DOHH2 (cell line): ENCODE measurements around the gene PI3.

Experiments used
- H3F3A ChIP-seq: fragments of 200-600 bp; sonication (generic), shearing (Covaris generic); 2 replicates; pipeline ENCODE4 v1.6.0; 2016; ENCODE audit warnings: antibody characterized with exemption, mild to moderate bottlenecking; ENCODE audit not compliant: control insufficient read depth, insufficient read depth
- H3K27ac ChIP-seq: fragments of 200-600 bp; sonication (generic); 2 replicates; pipeline ENCODE4 v1.5.1; 2014; ENCODE audit warnings: low read depth, mild to moderate bottlenecking, low read length, moderate library complexity
- H3K27me3 ChIP-seq: fragments of 200-600 bp; sonication (generic); 2 replicates; pipeline ENCODE4 v1.6.1; 2014; ENCODE audit warnings: mild to moderate bottlenecking, low read length, mixed read lengths; ENCODE audit not compliant: control insufficient read depth
- H3K36me3 ChIP-seq: fragments of 200-600 bp; sonication (generic); 2 replicates; pipeline ENCODE4 v1.6.1; 2014; ENCODE audit warnings: mild to moderate bottlenecking, low read length, moderate library complexity, mixed read lengths; ENCODE audit not compliant: control insufficient read depth
- H3K4me1 ChIP-seq: fragments of 200-600 bp; sonication (generic); 2 replicates; pipeline ENCODE4 v1.6.1; 2014; ENCODE audit warnings: mild to moderate bottlenecking, low read length, mixed read lengths; ENCODE audit not compliant: control insufficient read depth
- H3K4me2 ChIP-seq: fragments of 200-600 bp; sonication (generic); 2 replicates; pipeline ENCODE4 v1.6.0; 2014; ENCODE audit warnings: mild to moderate bottlenecking, low read length, moderate library complexity
- H3K4me3 ChIP-seq: fragments of 200-600 bp; sonication (generic); 2 replicates; pipeline ENCODE4 v1.5.1; 2014; ENCODE audit warnings: mild to moderate bottlenecking, low read length, mixed read lengths
- H3K79me2 ChIP-seq: fragments of 200-600 bp; sonication (generic); 2 replicates; pipeline ENCODE4 v1.6.1; 2014; ENCODE audit warnings: mild to moderate bottlenecking, low read length, mixed read lengths; ENCODE audit not compliant: control insufficient read depth
- H3K9me2 ChIP-seq: fragments of 200-600 bp; sonication (generic); replicated peaks from 2 replicates; pipeline ENCODE4 v1.6.1; 2014; ENCODE audit warnings: mild to moderate bottlenecking, low read length, mixed read lengths; ENCODE audit not compliant: control insufficient read depth
- H3K9me3 ChIP-seq: fragments of 200-600 bp; sonication (generic); 2 replicates; pipeline ENCODE4 v1.6.1; 2014; ENCODE audit warnings: antibody characterized with exemption, low read length, mixed read lengths; ENCODE audit not compliant: control insufficient read depth, insufficient read depth
- H4K20me1 ChIP-seq: fragments of 200-600 bp; sonication (generic); 2 replicates; pipeline ENCODE4 v1.6.0; 2014; ENCODE audit warnings: low read depth, mild to moderate bottlenecking, antibody characterized with exemption, low read length, moderate library complexity; ENCODE audit not compliant: control insufficient read depth, insufficient read depth
- EZH2phosphoT487 ChIP-seq: fragments of 200-600 bp; sonication (generic); IDR thresholded peaks from 2 replicates; pipeline ENCODE4 v1.6.1; 2017; ENCODE audit warnings: borderline replicate concordance, mild to moderate bottlenecking, antibody characterized with exemption, low read length, moderate library complexity, mixed read lengths
- TF ChIP-seq, protein P1 (sequence below): fragments of 200-600 bp; sonication (generic); IDR thresholded peaks from one replicate; pipeline ENCODE4 v1.5.1; 2014; ENCODE audit warnings: antibody characterized with exemption, mild to moderate bottlenecking, low read depth, low read length; ENCODE audit not compliant: poor library complexity, severe bottlenecking

Gene PI3

DNA sequence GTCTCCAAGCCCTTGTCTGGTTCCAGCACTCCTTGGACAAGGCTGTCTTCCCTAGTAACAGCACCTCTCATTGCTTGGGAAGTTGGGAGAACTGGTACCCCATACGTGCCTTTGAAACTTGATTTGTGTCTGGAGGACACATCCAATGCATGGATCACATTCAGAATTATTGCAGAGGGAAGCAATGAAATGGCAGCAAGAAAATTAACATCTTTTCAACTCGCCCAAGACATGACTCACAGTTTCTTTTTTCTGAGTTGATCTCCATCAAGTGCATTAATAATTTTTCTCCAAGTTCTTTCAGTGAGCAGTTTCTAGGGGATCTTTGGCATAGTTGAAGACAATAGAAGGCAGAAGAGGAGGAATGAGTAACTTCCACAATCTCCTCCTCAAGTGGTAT lies 22.3 kb upstream of the PI3 start:
- H3K79me2 ChIP-seq: no peaks in the 10 kb centered on the region
- H3K27me3 ChIP-seq: peaks cover 5% of the 10 kb centered on the region; the same call in 1 of the 2 replicates
- no peak for TF ChIP-seq EZH2phosphoT487
- TF ChIP-seq, protein P1, sequence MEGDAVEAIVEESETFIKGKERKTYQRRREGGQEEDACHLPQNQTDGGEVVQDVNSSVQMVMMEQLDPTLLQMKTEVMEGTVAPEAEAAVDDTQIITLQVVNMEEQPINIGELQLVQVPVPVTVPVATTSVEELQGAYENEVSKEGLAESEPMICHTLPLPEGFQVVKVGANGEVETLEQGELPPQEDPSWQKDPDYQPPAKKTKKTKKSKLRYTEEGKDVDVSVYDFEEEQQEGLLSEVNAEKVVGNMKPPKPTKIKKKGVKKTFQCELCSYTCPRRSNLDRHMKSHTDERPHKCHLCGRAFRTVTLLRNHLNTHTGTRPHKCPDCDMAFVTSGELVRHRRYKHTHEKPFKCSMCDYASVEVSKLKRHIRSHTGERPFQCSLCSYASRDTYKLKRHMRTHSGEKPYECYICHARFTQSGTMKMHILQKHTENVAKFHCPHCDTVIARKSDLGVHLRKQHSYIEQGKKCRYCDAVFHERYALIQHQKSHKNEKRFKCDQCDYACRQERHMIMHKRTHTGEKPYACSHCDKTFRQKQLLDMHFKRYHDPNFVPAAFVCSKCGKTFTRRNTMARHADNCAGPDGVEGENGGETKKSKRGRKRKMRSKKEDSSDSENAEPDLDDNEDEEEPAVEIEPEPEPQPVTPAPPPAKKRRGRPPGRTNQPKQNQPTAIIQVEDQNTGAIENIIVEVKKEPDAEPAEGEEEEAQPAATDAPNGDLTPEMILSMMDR: no peak

DNA sequence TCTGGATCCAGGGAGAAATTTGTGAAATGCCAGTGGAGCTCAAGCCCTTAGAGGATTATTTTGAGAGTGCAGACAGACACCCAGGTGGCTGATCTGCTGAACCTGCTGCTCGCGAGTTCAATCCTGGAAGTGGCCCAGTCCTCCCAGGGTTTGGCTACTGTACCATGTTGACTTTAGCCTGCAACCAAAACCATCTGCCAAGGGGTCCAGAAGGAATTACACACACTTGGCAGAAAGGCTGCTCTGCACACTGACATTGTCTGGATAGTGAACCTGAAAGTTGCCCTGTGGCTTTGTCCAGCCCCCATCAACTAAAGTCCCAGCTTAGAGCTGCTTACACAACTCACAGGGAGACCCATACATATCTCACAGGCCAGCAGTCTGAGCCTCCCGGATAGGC lies 21.6 kb upstream of the PI3 start:
- H3F3A ChIP-seq: no peaks in the 10 kb centered on the region
- TF ChIP-seq, protein P1: no peak
- TF ChIP-seq EZH2phosphoT487: no peak

More for the DNA sequence above, 22.3 kb upstream of the PI3 start:
- no peak overlapping the region for H3K4me2 ChIP-seq
- no peaks in the 10 kb centered on the region for H3K9me2 ChIP-seq
- no peak overlapping the region for H3K4me3 ChIP-seq
- H3K27ac ChIP-seq: no peak overlapping the region
- H3K9me3 ChIP-seq: no peaks in the 10 kb centered on the region
- H4K20me1 ChIP-seq: no peaks in the 10 kb centered on the region
- H3K36me3 ChIP-seq: no peaks in the 10 kb centered on the region
- H3K4me1 ChIP-seq: no peaks in the 10 kb centered on the region
- H3F3A ChIP-seq: no peaks in the 10 kb centered on the region

DNA sequence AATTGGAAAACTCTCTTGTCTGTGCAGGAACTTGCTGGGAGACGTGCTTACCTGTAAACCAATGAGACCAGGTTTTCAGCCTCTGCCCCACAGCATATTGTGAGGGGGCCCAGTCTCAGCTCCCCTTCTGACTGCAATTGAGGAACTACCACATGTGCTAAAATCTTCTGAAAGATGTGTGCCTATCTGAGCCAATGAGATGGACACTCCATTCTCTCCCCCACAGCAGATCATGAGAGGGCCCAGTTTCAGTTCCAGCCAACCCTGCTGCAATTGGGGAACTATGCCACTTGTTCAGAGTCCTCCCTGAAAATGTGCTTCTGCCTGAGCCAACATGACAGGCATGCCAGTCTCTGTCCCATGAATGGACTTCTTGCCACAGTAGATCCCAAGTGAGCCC lies 20.9 kb upstream of the PI3 start:
- H3K9me2 ChIP-seq: no peaks in the 10 kb centered on the region
- H3K79me2 ChIP-seq: no peaks in the 10 kb centered on the region
- no peaks in the 10 kb centered on the region for H3K36me3 ChIP-seq
- H3K27ac ChIP-seq: no peak overlapping the region
- H4K20me1 ChIP-seq: no peaks in the 10 kb centered on the region
- H3K4me2 ChIP-seq: no peak overlapping the region
- H3K27me3 ChIP-seq: peaks cover 9% of the 10 kb centered on the region
- no peaks in the 10 kb centered on the region for H3K9me3 ChIP-seq
- H3K4me1 ChIP-seq: no peaks in the 10 kb centered on the region
- H3K4me3 ChIP-seq: no peak overlapping the region
- no peaks in the 10 kb centered on the region for H3F3A ChIP-seq
- TF ChIP-seq, protein P1: no peak
- no peak for TF ChIP-seq EZH2phosphoT487

More for the DNA sequence above, 21.6 kb upstream of the PI3 start:
- H3K4me2 ChIP-seq: no peak overlapping the region
- H3K4me1 ChIP-seq: no peaks in the 10 kb centered on the region
- no peaks in the 10 kb centered on the region for H3K36me3 ChIP-seq
- H3K4me3 ChIP-seq: no peak overlapping the region
- peaks cover 6% of the 10 kb centered on the region for H3K27me3 ChIP-seq
- H3K9me3 ChIP-seq: no peaks in the 10 kb centered on the region
- no peaks in the 10 kb centered on the region for H3K9me2 ChIP-seq
- H4K20me1 ChIP-seq: no peaks in the 10 kb centered on the region
- H3K79me2 ChIP-seq: no peaks in the 10 kb centered on the region
- H3K27ac ChIP-seq: no peak overlapping the region
